K562 (cell line): ENCODE data around the gene BOLA3. TPM values are rescaled to one million over a fixed set of nuclear protein-coding genes. Genes with fewer than 3 reads are reported as not detected.

Experiments used
- E2F6 ChIP-seq, 2 experiments: IDR thresholded peaks; 2 replicates each; pipeline ENCODE4 v1.6.1; 2011; ENCODE audit warnings: borderline replicate concordance in 1 of 2, control low read depth in 1 of 2, low read depth in 1 of 2, low read length in 1 of 2, mild to moderate bottlenecking in 1 of 2, mixed read lengths in 1 of 2, moderate library complexity in 1 of 2; ENCODE audit not compliant: insufficient read depth in 1 of 2, insufficient read length in 1 of 2, poor library complexity in 1 of 2, severe bottlenecking in 1 of 2; ENCODE audit errors: extremely low read depth in 1 of 2
- KAT8 ChIP-seq: fragments of 450-650 bp; IDR thresholded peaks from 2 replicates; pipeline ENCODE4 v1.6.1; 2016; ENCODE audit warnings: low read depth, mild to moderate bottlenecking
- ZMIZ1 ChIP-seq, 2 experiments: fragments of 150-350 bp in 1 of 2; IDR thresholded peaks; 2 replicates each; pipeline ENCODE4 v1.6.1; 2012 to 2016; ENCODE audit warnings: low read depth in 2 of 2, low read length in 2 of 2, mild to moderate bottlenecking in 1 of 2, moderate library complexity in 1 of 2
- polyA plus RNA-seq, 8 experiments: library from polyadenylated mRNA; depleted of rRNA in 4 of 8; stranded (reverse) in 5 of 8; unstranded in 3 of 8; fragments of >200 nt; fragmentation: Nextera tagmentation in 2 of 8; fragmentation: Illumina TruSeq in 1 of 8; extraction: Ambion mirVana in 2 of 8; extraction: Trizol in 1 of 8; gene quantifications; 2 replicates each; pipeline versions ENCODE4 v1.2.1 to v1.2.3, GENCODE V29; 2011 to 2014; ENCODE audit warnings: inconsistent platforms in 1 of 8, missing spikeins in 1 of 8
- total RNA-seq, 7 experiments: library from RNA; depleted of rRNA in 6 of 7; stranded (reverse); fragments of >200 nt in 6 of 7; fragmentation: Illumina TruSeq in 2 of 7; extraction: Trizol in 2 of 7; gene quantifications; 2 replicates each; pipeline versions ENCODE4 v1.2.1 to v1.2.3, GENCODE V29; 2011 to 2021; ENCODE audit warnings: low replicate concordance in 1 of 7

The BOLA3 gene
- total and polyA plus RNA-seq, 9 of the 15 experiments (the other 6 are each of a cell fraction or from before 2014, with no cell fraction given) = 149 to 619 (median 255) TPM

GRCh38 chr2:74181739-74182138 is 34.0 kb upstream of the BOLA3 start (continued):
- TF ChIP-seq ZMIZ1 (IDR thresholded peaks at IDR 0.05; ENCODE audit: low read depth in 2 of 2, low read length in 2 of 2) (no peak), E2F6 (IDR thresholded peaks at IDR 0.05; ENCODE audit: borderline replicate concordance in 1 of 2, extremely low read depth in 1 of 2, insufficient read depth in 1 of 2, insufficient read length in 1 of 2, low read depth in 1 of 2, low read length in 1 of 2, poor library complexity in 1 of 2, severe bottlenecking in 1 of 2) (peak in 1 of 2 experiments; percentile 49), KAT8 (no peak)
- TF ChIP-seq, all 486 proteins: peak for 55
